HG03575 (cell line): Measurements from ENCODE around the gene OTUD3.
"Not testable (repeated sequence)": the region's sequence is repeated elsewhere in the genome, so short reads cannot be mapped to it uniquely, and the experiment has no call there.

ENCODE experiments used
- ATAC-seq: cut with Tn5 transposase; IDR thresholded peaks from one replicate; pipeline ENCODE4 v1.9.1; 2021; ENCODE audit not compliant: unreplicated experiment, insufficient number of reproducible peaks, low FRiP score; ENCODE audit errors: extremely low read depth

OTUD3 gene

DNA sequence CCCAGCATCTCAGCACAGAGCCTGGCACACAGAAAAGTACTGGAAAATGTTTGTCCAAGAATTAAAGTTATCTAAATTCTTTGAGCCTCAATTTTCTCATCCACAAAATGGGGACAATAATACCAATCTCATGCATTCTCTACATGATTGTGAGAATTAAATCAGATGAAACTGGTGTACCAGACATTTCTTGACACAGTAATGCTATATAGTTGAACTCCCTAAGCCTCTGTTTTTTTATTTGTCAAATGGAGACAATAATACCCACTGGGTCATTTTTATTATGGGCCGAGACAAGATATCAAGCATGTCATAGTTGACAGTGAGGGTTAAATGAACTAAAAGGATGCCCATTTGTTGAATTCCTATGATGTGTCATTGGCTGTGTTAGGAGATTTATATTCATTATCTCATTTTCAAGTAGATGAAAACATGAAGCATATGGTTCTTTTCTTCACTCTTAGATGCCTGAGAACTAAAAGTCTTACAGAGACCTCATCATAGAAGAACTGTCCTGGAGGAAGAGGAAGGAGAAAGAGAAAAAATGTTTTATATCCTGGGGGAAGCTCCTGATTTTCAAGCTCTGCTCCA is 17.5 kb upstream of the OTUD3 start:
- no peak for ATAC-seq

GRCh38 chr1:19866029-19866428 is 16.2 kb upstream of the OTUD3 start:
- ATAC-seq: no peak

- ATAC-seq: no peak
Measured at GRCh38 chr1:19866758-19867157, 15.4 kb upstream of the OTUD3 start.

DNA sequence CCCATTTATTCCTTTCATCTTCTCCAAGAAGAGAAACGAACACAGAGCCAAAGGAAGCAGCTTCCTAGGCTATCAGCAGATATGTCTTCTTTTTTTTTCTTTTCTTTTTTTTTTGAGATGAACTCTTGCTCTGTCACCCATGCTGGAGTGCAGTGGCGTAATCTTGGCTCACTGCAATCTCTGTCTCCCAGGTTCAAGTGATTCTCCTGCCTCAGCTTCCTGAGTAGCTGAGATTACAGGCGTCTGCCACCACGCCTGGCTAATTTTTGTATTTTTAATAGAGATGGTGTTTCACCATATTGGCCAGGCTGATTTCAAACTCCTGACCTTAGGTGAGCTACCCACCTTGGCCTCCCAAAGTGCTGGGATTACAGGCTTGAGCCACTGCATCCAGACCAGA is 13.6 kb upstream of the OTUD3 start:
- ATAC-seq: not testable (repeated sequence)

GRCh38 chr1:19869453-19869852 is 12.7 kb upstream of the OTUD3 start:
- ATAC-seq: not testable (repeated sequence)

GRCh38 chr1:19869929-19870328 is 12.3 kb upstream of the OTUD3 start:
- ATAC-seq: no peak

DNA sequence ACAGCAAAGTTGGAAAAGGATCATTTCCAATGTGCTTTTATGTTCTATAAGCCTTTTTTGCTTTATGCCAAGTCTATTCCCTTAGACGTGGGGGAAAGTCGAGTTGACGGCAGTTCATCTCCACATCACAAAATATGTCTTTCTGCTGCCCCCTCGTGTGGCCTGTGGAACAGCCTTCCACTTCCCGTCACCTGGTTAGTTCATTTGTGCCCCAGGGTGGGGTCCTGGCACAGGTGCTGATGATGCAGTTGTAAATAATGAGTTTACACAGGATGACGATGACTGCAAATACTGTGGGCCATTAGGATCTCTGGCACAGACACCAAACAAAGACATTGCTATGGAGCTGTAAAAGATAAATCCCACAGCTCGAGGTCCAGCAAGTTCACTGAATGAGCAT is 10.0 kb upstream of the OTUD3 start:
- ATAC-seq: no peak

DNA sequence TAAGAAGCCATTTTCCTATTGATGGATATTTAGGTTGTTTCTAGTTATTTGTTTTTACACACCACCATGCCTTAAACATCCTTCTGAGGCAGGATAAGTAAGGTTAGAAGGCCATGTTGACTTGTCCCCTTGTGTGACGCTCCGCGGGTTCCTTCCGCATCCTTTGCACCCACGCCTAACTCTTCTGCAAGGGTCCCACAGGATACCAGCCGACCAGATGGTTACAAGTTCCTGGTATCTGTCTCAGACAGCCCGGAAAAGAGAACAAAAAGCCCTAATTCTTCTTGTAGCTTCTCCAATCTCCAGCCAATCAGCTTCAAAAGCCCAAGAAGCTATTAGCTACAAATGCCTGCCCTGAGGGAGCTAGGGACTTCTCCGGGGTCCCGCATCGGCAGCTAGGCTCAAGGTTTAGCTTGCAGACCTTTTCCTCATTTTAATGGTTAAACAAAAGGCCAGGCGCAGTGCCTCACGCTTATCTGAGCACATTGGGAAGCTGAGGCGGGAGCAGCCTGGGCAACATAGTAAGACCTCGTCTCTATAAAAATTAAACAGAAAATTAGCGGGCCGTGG is 4.9 kb upstream of the OTUD3 start:
- ATAC-seq: no peak

DNA sequence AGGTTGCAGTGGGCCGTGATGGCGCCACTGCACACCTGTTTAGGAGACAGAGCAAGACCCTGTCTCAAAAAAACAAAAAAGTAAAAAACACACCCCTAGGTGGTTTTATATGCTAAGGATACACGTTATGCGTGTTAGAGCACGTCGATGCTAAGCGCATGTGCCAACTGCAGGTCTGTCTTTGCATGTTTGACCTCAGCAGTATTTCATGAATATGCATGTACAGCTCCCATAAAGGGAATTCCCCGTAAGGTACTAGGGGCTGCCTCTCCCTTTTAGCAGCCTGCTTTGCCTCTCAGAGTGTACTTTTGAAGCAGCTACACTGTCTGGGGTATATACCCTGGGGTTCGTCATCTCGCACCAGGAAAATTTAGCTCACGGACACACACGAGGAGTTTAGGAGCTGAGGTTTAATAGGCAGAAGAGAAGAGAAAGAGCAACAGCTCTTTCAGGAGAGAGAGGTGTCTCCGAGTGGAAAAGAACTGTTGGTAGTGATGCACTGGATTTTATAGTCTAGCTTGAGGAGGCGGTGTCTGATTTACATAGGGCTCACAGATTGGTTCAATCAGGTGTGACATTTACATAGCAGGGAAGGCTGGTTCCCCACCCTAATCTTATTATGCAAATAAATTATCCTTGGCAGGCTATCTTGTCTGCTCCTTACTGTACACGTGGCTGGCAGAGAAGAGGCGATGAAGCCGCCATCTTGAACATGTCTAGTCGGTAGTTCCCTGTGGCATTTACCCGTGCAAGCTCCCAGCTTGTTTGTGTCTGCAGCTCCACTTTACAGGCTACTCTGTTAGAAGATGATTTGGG is 4.2 kb upstream of the OTUD3 start:
- no peak for ATAC-seq

- no peak for ATAC-seq
Measured at GRCh38 chr1:19878637-19878985, 3.6 kb upstream of the OTUD3 start.

DNA sequence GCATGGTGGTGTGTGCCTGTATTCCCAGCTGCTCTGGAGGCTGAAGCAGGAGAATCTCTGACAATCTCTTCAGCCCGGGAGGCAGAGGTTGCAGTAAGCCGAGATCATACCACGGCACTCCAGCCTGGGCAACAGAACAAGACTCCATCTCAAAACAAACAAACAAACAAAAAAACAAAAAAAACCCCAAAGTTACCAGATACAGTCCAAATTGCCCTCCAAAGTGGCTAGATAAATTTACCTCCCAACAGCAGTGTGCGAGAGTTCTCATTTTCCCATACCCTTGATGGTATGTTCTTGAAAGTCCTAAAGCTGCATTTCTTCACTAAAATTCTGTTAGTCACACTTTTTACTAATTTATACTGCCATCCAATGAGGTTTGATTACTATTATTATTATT is 3.0 kb upstream of the OTUD3 start:
- ATAC-seq: no peak

- ATAC-seq: no peak
Measured at GRCh38 chr1:19879661-19880060, 2.5 kb upstream of the OTUD3 start.

DNA sequence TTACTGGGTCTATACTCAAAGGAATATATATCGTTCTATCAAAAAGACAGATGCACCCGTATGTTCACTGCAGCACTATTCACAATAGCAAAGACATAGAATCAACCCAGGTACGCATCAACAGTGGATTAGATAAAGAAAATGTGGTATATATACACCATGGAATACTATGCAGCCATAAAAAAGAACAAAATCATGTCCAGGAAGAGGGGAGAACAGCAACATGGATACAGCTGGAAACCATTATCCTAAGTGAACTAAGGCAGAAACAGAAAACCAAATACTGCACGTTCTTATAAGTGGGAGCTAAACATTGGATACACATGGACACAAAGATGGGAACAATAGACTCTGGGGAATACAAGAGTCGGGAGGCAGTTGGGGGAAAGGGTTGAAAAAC is 1.4 kb upstream of the OTUD3 start:
- ATAC-seq: not testable (repeated sequence)

- ATAC-seq: no peak
Measured at GRCh38 chr1:19884312-19884711, 2.1 kb downstream of the OTUD3 start.

DNA sequence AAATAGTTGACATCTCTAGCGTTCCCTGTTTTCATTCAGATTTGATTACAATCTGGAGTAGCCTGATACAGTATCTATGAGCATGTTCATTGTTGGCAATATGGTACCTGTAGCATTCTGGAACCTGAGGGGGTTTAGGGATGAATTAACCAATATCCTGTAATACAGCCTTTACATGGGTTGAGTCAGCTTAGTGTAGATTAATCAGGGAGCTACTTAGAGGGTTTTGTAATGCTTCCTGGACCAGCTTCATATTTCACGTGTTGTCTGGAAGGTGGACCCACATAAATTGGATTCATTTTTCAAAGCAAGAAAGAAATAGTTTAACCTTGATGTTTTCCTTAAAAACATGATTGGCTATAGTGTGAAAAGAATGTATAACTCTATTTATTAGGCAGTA is 3.6 kb downstream of the OTUD3 start:
- no peak for ATAC-seq

DNA sequence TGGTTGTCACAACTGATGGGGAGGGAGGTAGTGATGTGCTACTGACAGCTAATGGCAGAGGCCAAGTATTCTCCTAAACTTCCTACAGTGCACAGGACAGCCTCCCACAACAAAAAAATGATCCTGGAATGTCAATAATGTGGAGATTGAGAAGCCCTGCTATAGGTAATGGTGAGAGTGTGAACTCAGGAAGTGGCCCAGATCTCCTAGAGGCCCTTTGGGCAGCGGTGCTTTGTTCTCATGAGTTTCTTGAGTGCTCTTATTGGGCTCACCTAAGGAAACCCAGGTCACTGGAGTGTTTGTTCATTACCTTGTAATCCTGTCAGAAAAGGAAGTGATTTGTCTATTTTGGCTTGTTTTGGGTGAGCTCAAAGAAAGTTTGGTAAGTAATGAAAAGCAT is 5.9 kb downstream of the OTUD3 start:
- ATAC-seq: no peak

GRCh38 chr1:19889656-19890055 is 7.5 kb downstream of the OTUD3 start:
- ATAC-seq: no peak

DNA sequence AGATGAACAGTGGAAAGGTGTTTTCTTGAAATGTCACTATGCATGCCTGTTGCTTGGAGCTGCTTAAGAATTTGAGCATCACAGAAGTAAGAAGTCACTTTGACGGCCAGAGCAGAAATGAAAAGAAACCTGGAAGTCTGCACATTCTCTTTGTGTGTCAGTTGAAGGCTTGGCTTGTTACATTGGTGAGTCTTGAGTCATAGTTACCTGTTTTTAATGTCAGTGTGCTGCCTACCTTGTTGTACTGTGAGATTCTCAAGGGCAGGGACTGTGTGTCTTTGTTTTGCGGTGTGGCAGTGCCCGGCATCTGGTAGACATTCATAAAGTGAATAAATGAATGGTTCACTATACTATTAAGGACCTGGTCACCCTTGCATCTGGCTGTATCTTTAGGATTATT is 9.9 kb downstream of the OTUD3 start:
- no peak for ATAC-seq

GRCh38 chr1:19892628-19893168 is 10.5 kb downstream of the OTUD3 start:
- no peak for ATAC-seq

GRCh38 chr1:19893687-19894086 is 11.5 kb downstream of the OTUD3 start:
- no peak for ATAC-seq
